ENCODE results near the gene ZFHX3.
"Not testable (repeated sequence)": the region's sequence is repeated elsewhere in the genome, so short reads cannot be mapped to it uniquely, and the experiment has no call there.

- not testable (repeated sequence) for TF ChIP-seq KDM1A (IDR thresholded peaks at IDR 0.05); ZBTB7A (IDR thresholded peaks at IDR 0.05; ENCODE audit: borderline replicate concordance, control insufficient read depth, low read depth, low read length); ZNF124 (CRISPR knock-in tag; IDR thresholded peaks at IDR 0.05); CCAR2 (IDR thresholded peaks at IDR 0.05; ENCODE audit: low read depth, low read length); EP300 (IDR thresholded peaks at IDR 0.05; ENCODE audit: low read length); ELK1 (CRISPR knock-in tag; IDR thresholded peaks at IDR 0.05); HLTF (IDR thresholded peaks at IDR 0.05)
Observed at GRCh38 chr16:73082634-73083051, 34.7 kb upstream of the ZFHX3 start.

All from K562 (cell line).